Measurements from ENCODE around the gene EVPL.

- TF ChIP-seq CTCF (IDR thresholded peaks at IDR 0.05) (no peak), POLR2AphosphoS5 (IDR thresholded peaks at IDR 0.05) (no peak), POLR2A (IDR thresholded peaks at IDR 0.05) (no peak)
Measured at GRCh38 chr17:76003915-76004314, 23.2 kb downstream of the EVPL start.
